ENCODE measurements around the gene CDK17.

DNA sequence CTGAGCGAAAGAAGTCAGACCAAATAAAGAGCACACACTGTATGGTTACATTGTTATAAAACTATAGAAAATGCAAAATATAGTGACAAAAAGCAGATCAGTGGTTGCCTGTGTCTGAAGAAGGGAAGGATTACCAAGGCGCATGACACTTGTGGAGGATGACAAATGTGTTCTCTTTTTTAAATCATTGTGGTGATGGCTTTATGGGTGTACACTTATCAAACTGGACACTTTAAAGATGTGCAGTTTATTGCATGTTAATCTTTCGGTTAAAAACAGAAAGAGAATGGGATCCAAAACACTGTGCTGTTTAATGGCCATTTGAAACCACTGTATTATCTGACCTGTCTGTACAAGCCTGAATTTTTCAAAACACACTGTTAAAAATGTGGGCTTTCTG, 8.8 kb upstream of the CDK17 start:
- TF ChIP-seq, protein P1, sequence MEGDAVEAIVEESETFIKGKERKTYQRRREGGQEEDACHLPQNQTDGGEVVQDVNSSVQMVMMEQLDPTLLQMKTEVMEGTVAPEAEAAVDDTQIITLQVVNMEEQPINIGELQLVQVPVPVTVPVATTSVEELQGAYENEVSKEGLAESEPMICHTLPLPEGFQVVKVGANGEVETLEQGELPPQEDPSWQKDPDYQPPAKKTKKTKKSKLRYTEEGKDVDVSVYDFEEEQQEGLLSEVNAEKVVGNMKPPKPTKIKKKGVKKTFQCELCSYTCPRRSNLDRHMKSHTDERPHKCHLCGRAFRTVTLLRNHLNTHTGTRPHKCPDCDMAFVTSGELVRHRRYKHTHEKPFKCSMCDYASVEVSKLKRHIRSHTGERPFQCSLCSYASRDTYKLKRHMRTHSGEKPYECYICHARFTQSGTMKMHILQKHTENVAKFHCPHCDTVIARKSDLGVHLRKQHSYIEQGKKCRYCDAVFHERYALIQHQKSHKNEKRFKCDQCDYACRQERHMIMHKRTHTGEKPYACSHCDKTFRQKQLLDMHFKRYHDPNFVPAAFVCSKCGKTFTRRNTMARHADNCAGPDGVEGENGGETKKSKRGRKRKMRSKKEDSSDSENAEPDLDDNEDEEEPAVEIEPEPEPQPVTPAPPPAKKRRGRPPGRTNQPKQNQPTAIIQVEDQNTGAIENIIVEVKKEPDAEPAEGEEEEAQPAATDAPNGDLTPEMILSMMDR (IDR thresholded peaks at IDR 0.05): no peak
- TF ChIP-seq ZFX (IDR thresholded peaks at IDR 0.05; ENCODE audit: borderline replicate concordance): no peak
